T-helper 17 cell (primary cell): ENCODE data around the gene MS4A10. TPM values are rescaled to one million over a fixed set of nuclear protein-coding genes. Genes with fewer than 3 reads are reported as not detected.

Experiments
- ATAC-seq: fragments of 150-1000 bp; cut with Tn5 transposase; 2 replicates; pipeline ENCODE4 v1.10.0; 2021; ENCODE audit warnings: mild to moderate bottlenecking, moderate library complexity
- DNase-seq, 3 donors: peaks; one replicate each; pipeline versions ENCODE4 v3.0.0 to v3.0.0-alpha.2; 2020 to 2021
- H3K9me3 ChIP-seq: one replicate; pipeline ENCODE4 v1.7.0; 2013; ENCODE audit warnings: low read length, mild to moderate bottlenecking; ENCODE audit not compliant: control insufficient read depth, poor library complexity, severe bottlenecking
- H3K27ac Mint-ChIP-seq: one replicate; pipeline ENCODE4 v1.8.0; 2022; ENCODE audit warnings: mild to moderate bottlenecking, moderate library complexity, mixed read lengths
- H3K27me3 Mint-ChIP-seq: one replicate; pipeline ENCODE4 v1.8.0; 2022; ENCODE audit warnings: mixed read lengths
- H3K36me3 Mint-ChIP-seq: one replicate; pipeline ENCODE4 v1.8.0; 2022; ENCODE audit warnings: low read depth, mixed read lengths
- H3K4me1 Mint-ChIP-seq: one replicate; pipeline ENCODE4 v1.8.0; 2022; ENCODE audit warnings: mild to moderate bottlenecking, mixed read lengths
- H3K4me3 Mint-ChIP-seq: one replicate; pipeline ENCODE4 v1.8.0; 2022; ENCODE audit warnings: mild to moderate bottlenecking, moderate library complexity, mixed read lengths
- total RNA-seq, 4 donors: library from RNA in 2 of 4; stranded (reverse) in 2 of 4; gene quantifications; one replicate each; pipeline ENCODE4 v1.2.3 and lab custom pipeline; 2022 to 2026

The MS4A10 gene
- total RNA-seq (not detected), total RNA-seq (lab: John Stamatoyannopoulos, UW) (0 reads per million in 2 donors)

GRCh38 chr11:60785136-60785535 is at the start of gene MS4A10:
Gene MS4A10 (plus strand): TSS chr11:60785333. CDS start chr11:60790336, 5,003 bp downstream.
- Mint-ChIP-seq H3K36me3 (no peaks in the 10 kb centered on the region), H3K27ac (peak within 1 kb of the TSS; percentile 19), H3K27me3 (no peaks in the 10 kb centered on the region), H3K4me3 (no peak within 1 kb of the TSS), H3K4me1 (no peaks in the 10 kb centered on the region)
- no peak for ATAC-seq
- H3K9me3 ChIP-seq: no peaks in the 10 kb centered on the region
- DNase-seq: no peak

- H3K4me1 Mint-ChIP-seq: no peaks in the 10 kb centered on the region
- no peak overlapping the region for H3K4me3 Mint-ChIP-seq
- H3K9me3 ChIP-seq: no peaks in the 10 kb centered on the region
- peaks cover 2% of the 10 kb centered on the region for H3K36me3 Mint-ChIP-seq
- ATAC-seq: no peak
- H3K27ac Mint-ChIP-seq: no peak overlapping the region
- DNase-seq: no peak
- H3K27me3 Mint-ChIP-seq: peaks cover 39% of the 10 kb centered on the region
These were observed 46.0 kb upstream of the MS4A10 start for GRCh38 chr11:60739114-60739513.

GRCh38 chr11:60740573-60740972 is 44.6 kb upstream of the MS4A10 start:
- DNase-seq (no peak), ATAC-seq (no peak)
- H3K27me3 Mint-ChIP-seq: peaks cover 45% of the 10 kb centered on the region
- no peaks in the 10 kb centered on the region for H3K9me3 ChIP-seq
- no peak overlapping the region for H3K4me3 Mint-ChIP-seq
- H3K36me3 Mint-ChIP-seq: peaks cover 2% of the 10 kb centered on the region
- H3K4me1 Mint-ChIP-seq: no peaks in the 10 kb centered on the region
- H3K27ac Mint-ChIP-seq: no peak overlapping the region

- Mint-ChIP-seq H3K4me3 (no peak overlapping the region), H3K36me3 (peaks cover 2% of the 10 kb centered on the region), H3K27ac (no peak overlapping the region), H3K4me1 (no peaks in the 10 kb centered on the region), H3K27me3 (peaks cover 44% of the 10 kb centered on the region)
- DNase-seq: no peak
- H3K9me3 ChIP-seq: no peaks in the 10 kb centered on the region
- no peak for ATAC-seq
These were observed 43.7 kb upstream of the MS4A10 start for GRCh38 chr11:60741421-60741820.

GRCh38 chr11:60743058-60743457 is 42.1 kb upstream of the MS4A10 start:
- Mint-ChIP-seq H3K27me3 (peaks cover 30% of the 10 kb centered on the region), H3K4me3 (no peak overlapping the region), H3K36me3 (peaks cover 2% of the 10 kb centered on the region), H3K4me1 (no peaks in the 10 kb centered on the region), H3K27ac (no peak overlapping the region)
- no peaks in the 10 kb centered on the region for H3K9me3 ChIP-seq
- ATAC-seq: no peak
- no peak for DNase-seq

GRCh38 chr11:60744114-60744513 is 41.0 kb upstream of the MS4A10 start:
- Mint-ChIP-seq H3K27ac (no peak overlapping the region), H3K36me3 (no peaks in the 10 kb centered on the region), H3K4me1 (no peaks in the 10 kb centered on the region), H3K4me3 (no peak overlapping the region), H3K27me3 (peaks cover 19% of the 10 kb centered on the region)
- no peaks in the 10 kb centered on the region for H3K9me3 ChIP-seq
- DNase-seq (no peak), ATAC-seq (no peak)

GRCh38 chr11:60747359-60747873 is 37.7 kb upstream of the MS4A10 start:
- no peak overlapping the region for H3K4me3 Mint-ChIP-seq
- H3K9me3 ChIP-seq: no peaks in the 10 kb centered on the region
- ATAC-seq (no peak), DNase-seq (no peak)
- H3K27me3 Mint-ChIP-seq: peaks cover 38% of the 10 kb centered on the region
- H3K27ac Mint-ChIP-seq: no peak overlapping the region
- no peaks in the 10 kb centered on the region for H3K36me3 Mint-ChIP-seq
- H3K4me1 Mint-ChIP-seq: no peaks in the 10 kb centered on the region

- DNase-seq (no peak), ATAC-seq (no peak)
- Mint-ChIP-seq H3K27me3 (peaks cover 42% of the 10 kb centered on the region), H3K4me3 (no peak overlapping the region), H3K36me3 (no peaks in the 10 kb centered on the region), H3K27ac (no peak overlapping the region), H3K4me1 (no peaks in the 10 kb centered on the region)
- H3K9me3 ChIP-seq: no peaks in the 10 kb centered on the region
These were observed 36.9 kb upstream of the MS4A10 start for GRCh38 chr11:60748225-60748624.

- H3K27ac Mint-ChIP-seq: no peak overlapping the region
- peaks cover 44% of the 10 kb centered on the region for H3K27me3 Mint-ChIP-seq
- H3K4me3 Mint-ChIP-seq: no peak overlapping the region
These were observed 36.3 kb upstream of the MS4A10 start for GRCh38 chr11:60748821-60749220.

GRCh38 chr11:60750911-60751310 is 34.2 kb upstream of the MS4A10 start:
- H3K9me3 ChIP-seq: no peaks in the 10 kb centered on the region
- ATAC-seq (no peak), DNase-seq (no peak)
- Mint-ChIP-seq H3K27ac (no peak overlapping the region), H3K4me3 (no peak overlapping the region), H3K36me3 (no peaks in the 10 kb centered on the region), H3K27me3 (peaks cover 50% of the 10 kb centered on the region), H3K4me1 (no peaks in the 10 kb centered on the region)

More at GRCh38 chr11:60748821-60749220, 36.3 kb upstream of the MS4A10 start:
- Mint-ChIP-seq H3K36me3 (no peaks in the 10 kb centered on the region), H3K4me1 (no peaks in the 10 kb centered on the region)
- ATAC-seq: no peak
- no peaks in the 10 kb centered on the region for H3K9me3 ChIP-seq
- no peak for DNase-seq

GRCh38 chr11:60753309-60753708 is 31.8 kb upstream of the MS4A10 start:
- no peak overlapping the region for H3K27ac Mint-ChIP-seq
- H3K4me1 Mint-ChIP-seq: no peaks in the 10 kb centered on the region
- ATAC-seq (no peak), DNase-seq (no peak)
- H3K9me3 ChIP-seq: no peaks in the 10 kb centered on the region
- no peak overlapping the region for H3K4me3 Mint-ChIP-seq
- H3K36me3 Mint-ChIP-seq: no peaks in the 10 kb centered on the region
- H3K27me3 Mint-ChIP-seq: peaks cover 72% of the 10 kb centered on the region

GRCh38 chr11:60754887-60755286 is 30.2 kb upstream of the MS4A10 start:
- DNase-seq (no peak), ATAC-seq (no peak)
- Mint-ChIP-seq H3K4me1 (peaks cover 5% of the 10 kb centered on the region), H3K27ac (no peak overlapping the region), H3K27me3 (peaks cover 81% of the 10 kb centered on the region), H3K4me3 (no peak overlapping the region), H3K36me3 (peaks cover 3% of the 10 kb centered on the region)
- H3K9me3 ChIP-seq: no peaks in the 10 kb centered on the region

- Mint-ChIP-seq H3K4me1 (peaks cover 7% of the 10 kb centered on the region), H3K36me3 (peaks cover 4% of the 10 kb centered on the region), H3K4me3 (no peak within 1 kb of the TSS), H3K27me3 (peaks cover 86% of the 10 kb centered on the region), H3K27ac (no peak within 1 kb of the TSS)
- DNase-seq (no peak), ATAC-seq (no peak)
- no peaks in the 10 kb centered on the region for H3K9me3 ChIP-seq
These were observed 28.7 kb upstream of the MS4A10 start, which contains the start of gene MS4A15 for GRCh38 chr11:60756307-60757032. Gene MS4A15 (plus strand): TSS chr11:60756867. CDS start chr11:60763734, 6,867 bp downstream.
